ENCODE data around the gene CELF6. TPM values are rescaled to one million over a fixed set of nuclear protein-coding genes. Genes with fewer than 3 reads are reported as not detected.

Gene CELF6
- total RNA-seq (2014; rRNA removed; shearing (Covaris generic)): 0.24 TPM in 1 of 2 replicates, not detected in the other
- 0.21 TPM in 1 of 2 replicates, not detected in the other for polyA plus RNA-seq (2015; cell fraction: cytosol; rRNA removed)
- polyA plus RNA-seq (2015; cell fraction: nucleus; rRNA removed): 1.8 and 2.7 TPM in 2 replicates

GRCh38 chr15:72319985-72320671 is at the start of gene CELF6:
TSS of gene CELF6 (minus strand) at chr15:72320157. CDS start at chr15:72319874, 283 bp downstream.
- in situ Hi-C loops (cut with HindIII; ENCODE audit: low pct_unique_long_range_greater_than_20kb, low sequenced_read_pairs): no loop called here
- peak; percentile 75 for DNase-seq (ENCODE audit: low read depth, low spot score)

GRCh38 chr15:72368899-72369298 is 48.9 kb upstream of the CELF6 start:
- in situ Hi-C loops (cut with HindIII; ENCODE audit: low pct_unique_long_range_greater_than_20kb, low sequenced_read_pairs): no loop called here
- DNase-seq (ENCODE audit: low read depth, low spot score): peak; percentile 14

DNA sequence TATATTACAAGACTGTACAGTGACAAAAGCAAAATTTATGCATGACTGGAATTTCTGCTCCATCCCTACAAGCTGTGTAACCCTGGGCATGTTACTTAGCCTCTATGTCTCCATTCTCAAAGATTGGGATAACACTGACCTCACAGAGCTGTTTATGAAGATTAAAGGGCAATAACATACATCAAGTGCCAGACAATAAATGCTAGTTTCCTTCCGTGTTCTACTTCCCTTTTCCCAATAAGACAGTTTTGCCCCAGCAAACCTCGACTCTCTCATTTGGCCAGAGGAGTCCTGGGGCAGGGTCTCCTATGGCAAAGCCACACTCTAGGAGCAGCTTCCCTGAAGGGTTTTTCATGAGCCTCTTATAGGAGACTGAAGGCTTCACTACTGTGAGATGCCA is 48.4 kb upstream of the CELF6 start:
- in situ Hi-C loops (cut with HindIII; ENCODE audit: low pct_unique_long_range_greater_than_20kb, low sequenced_read_pairs): no loop called here
- DNase-seq (ENCODE audit: low read depth, low spot score): no peak

DNA sequence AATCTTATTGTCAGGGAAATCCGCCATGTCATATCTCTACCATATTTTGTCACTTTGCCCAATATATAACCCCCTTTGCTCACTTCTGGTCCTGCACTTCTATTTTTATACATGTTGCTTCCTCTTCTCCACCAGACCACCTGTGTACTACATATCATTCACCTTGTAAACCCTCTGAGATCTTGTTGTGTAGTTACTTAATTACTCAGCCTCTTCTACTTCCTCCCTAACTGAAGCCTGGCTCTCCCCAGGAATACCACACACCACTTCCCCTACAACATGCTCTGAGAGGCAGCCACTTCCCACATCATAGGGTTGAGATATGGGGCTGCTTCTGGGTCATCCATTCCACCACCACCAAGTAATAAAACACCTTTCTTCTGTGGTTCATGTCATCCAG is 45.9 kb upstream of the CELF6 start:
- DNase-seq (ENCODE audit: low read depth, low spot score): no peak
- in situ Hi-C loops (cut with HindIII; ENCODE audit: low pct_unique_long_range_greater_than_20kb, low sequenced_read_pairs): no loop called here

DNA sequence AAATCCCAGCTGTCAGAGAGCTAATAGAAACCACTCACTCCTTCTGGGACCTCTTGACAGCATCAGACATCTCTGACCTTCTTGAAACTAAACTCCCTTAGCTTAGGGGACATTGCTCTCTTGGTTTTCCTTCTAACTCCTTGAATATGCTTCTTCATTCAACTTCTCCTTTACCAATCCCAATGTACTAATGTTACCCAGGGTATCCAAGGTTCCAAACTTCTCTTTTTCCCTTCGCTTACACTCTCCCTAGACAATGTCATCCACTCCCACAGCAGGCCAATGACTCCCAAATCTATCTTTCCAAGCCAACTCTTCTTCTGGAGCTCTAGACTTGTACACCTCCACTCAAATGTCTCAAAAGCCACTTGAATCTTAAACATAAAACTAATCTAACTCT is 41.2 kb upstream of the CELF6 start:
- no peak for DNase-seq (ENCODE audit: low read depth, low spot score)
- in situ Hi-C loops (cut with HindIII; ENCODE audit: low pct_unique_long_range_greater_than_20kb, low sequenced_read_pairs): no loop called here

GRCh38 chr15:72358650-72359171 is 38.8 kb upstream of the CELF6 start:
- in situ Hi-C loops (cut with HindIII; ENCODE audit: low pct_unique_long_range_greater_than_20kb, low sequenced_read_pairs): no loop called here
- DNase-seq (ENCODE audit: low read depth, low spot score): peak; percentile 23

GRCh38 chr15:72358121-72358520 is 38.2 kb upstream of the CELF6 start:
- in situ Hi-C loops (cut with HindIII; ENCODE audit: low pct_unique_long_range_greater_than_20kb, low sequenced_read_pairs): no loop called here

DNA sequence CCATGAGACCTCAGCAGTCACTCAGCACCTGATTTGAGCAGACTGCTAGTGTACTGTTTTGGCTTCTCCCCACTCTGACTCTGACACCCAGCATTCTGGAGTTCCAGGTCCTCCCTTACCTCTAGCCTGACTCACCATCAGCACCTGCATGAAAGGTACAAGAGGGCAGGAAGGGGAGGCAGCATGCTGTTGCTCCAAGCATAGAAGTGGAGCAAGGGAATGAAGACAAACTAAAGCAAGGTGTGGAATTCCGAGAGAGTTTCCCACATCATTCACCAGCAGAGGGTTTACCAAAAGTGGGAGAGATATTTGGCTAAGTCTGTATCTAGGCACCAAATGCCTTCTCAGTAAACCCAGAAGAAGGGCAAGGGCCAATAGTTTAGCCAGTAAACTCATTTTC is 34.5 kb upstream of the CELF6 start:
- in situ Hi-C loops (cut with HindIII; ENCODE audit: low pct_unique_long_range_greater_than_20kb, low sequenced_read_pairs): no loop called here
- no peak for DNase-seq (ENCODE audit: low read depth, low spot score)

More at GRCh38 chr15:72358121-72358520, 38.2 kb upstream of the CELF6 start:
- DNase-seq (ENCODE audit: low read depth, low spot score): no peak

DNA sequence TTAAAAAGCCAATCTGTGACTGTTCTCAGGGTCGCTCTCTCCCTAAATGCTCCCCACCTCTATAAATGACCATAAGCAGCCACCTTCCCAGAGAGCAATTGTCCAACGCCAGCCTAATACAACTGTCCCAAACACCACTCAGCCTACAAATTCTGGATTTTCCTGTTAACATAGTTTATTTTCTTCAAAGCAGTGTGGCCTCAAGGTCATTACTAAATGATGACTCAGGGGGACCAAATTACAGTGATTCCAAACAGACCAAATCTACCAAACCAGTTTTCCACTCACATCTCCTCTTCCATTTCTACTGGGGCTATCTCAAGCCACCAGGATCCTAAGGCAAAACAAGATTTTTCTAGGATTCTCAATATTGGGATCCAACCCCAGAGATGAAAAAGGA is 33.3 kb upstream of the CELF6 start:
- in situ Hi-C loops (cut with HindIII; ENCODE audit: low pct_unique_long_range_greater_than_20kb, low sequenced_read_pairs): no loop called here
- DNase-seq (ENCODE audit: low read depth, low spot score): no peak

- DNase-seq (ENCODE audit: low read depth, low spot score): no peak
- in situ Hi-C loops (cut with HindIII; ENCODE audit: low pct_unique_long_range_greater_than_20kb, low sequenced_read_pairs): no loop called here
Observed at GRCh38 chr15:72345806-72346205, 25.8 kb upstream of the CELF6 start.

GRCh38 chr15:72345280-72345679 is 25.3 kb upstream of the CELF6 start:
- in situ Hi-C loops (cut with HindIII; ENCODE audit: low pct_unique_long_range_greater_than_20kb, low sequenced_read_pairs): no loop called here
- no peak for DNase-seq (ENCODE audit: low read depth, low spot score)

DNA sequence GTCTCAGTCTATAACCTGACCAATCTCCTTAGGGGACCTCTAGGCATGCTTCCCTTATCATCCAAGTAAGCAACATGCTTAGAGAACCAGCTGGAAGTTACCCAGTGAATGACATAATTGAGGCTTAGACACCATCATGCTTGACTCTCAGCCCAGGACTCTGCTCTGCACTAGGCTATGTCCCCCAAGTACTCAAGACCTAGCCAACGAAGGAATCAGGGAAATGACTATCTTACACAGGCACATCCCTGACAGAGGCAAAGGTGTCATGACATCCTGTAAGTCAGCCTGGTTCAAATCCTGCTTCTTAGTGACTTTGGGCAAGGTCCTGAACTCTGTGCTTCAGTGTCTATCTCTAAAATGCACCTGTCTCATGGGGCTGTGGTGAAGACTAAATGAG is 24.6 kb upstream of the CELF6 start:
- no peak for DNase-seq (ENCODE audit: low read depth, low spot score)
- in situ Hi-C loops (cut with HindIII; ENCODE audit: low pct_unique_long_range_greater_than_20kb, low sequenced_read_pairs): no loop called here

GRCh38 chr15:72342385-72342784 is 22.4 kb upstream of the CELF6 start:
- in situ Hi-C loops (cut with HindIII; ENCODE audit: low pct_unique_long_range_greater_than_20kb, low sequenced_read_pairs): no loop called here
- peak; percentile 50 for DNase-seq (ENCODE audit: low read depth, low spot score)

GRCh38 chr15:72341361-72341760 is 21.4 kb upstream of the CELF6 start:
- DNase-seq (ENCODE audit: low read depth, low spot score): peak; percentile 73
- in situ Hi-C loops (cut with HindIII; ENCODE audit: low pct_unique_long_range_greater_than_20kb, low sequenced_read_pairs): no loop called here

DNA sequence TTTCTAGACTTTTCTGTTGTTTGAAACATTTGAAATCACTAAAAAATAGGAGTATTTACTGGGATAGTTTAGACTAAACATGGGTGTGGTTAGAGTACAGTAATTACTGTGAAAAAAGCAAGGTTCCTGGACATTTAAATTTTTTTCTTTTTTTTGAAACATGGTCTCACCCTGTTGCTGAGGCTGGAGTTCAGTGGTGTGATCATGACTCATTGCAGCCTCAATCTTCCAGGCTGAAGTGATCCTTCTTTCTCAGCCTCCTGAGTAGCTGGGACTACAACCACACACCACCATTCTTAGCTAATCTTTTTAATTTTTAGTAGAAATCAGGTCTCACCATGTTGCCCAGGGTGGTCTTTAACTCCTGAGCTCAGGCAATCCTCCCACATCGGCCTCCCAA is 20.4 kb upstream of the CELF6 start:
- no peak for DNase-seq (ENCODE audit: low read depth, low spot score)
- in situ Hi-C loops (cut with HindIII; ENCODE audit: low pct_unique_long_range_greater_than_20kb, low sequenced_read_pairs): no loop called here

DNA sequence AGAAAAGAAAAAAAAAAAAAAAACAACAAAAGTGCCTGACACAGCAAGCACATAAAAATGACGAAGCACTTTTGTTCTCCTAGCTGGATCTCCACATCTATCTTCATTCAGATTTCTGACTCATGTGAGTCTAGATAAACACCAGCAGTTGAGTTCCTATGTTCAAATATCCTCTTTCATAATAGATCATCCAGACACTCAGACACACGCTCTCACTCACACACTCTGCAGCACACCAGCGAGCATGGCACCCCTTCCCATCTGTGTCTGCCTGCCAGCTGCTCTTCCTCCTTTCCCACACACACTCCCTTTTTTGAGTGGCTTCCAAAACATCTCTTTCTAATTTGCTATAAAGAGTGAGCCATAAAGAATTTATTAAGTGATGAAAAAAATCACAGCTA is 19.8 kb upstream of the CELF6 start:
- in situ Hi-C loops (cut with HindIII; ENCODE audit: low pct_unique_long_range_greater_than_20kb, low sequenced_read_pairs): no loop called here

DNA sequence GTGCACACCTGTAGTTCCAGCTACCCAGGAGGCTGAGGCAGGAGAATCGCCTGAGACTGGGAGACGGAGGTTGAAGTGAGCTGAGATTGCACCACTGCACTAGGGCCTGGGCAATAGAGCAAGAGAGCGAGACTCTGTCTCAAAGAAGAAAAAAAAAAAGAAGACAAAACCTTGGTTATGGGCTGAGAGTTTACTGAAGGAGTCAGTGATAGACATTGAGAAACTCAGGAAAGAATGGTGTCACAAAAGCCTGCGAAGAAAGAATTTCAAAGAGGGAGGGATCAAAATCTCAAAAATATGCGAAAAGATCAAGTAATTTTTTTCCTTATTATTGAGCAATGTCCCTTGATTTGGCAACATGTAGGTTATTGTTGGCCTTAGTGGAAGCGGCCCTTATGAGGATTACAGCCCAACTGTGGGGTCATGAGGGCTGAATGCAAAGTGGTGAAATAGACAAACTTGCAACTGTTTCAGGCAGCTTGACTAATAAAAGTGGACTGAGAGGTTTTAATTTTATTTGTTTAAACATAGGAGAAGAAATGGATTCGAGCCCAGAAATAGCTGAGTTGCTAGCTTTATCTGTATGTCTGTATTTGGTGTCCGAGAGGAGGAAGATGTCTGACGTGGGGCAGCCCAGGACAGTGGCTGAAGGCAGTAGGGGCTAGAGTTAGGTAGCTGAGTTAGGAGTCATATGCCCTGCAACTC is 18.8 kb upstream of the CELF6 start:
- no peak for DNase-seq (ENCODE audit: low read depth, low spot score)

More for the DNA sequence above, 19.8 kb upstream of the CELF6 start:
- peak; percentile 10 for DNase-seq (ENCODE audit: low read depth, low spot score)

GRCh38 chr15:72338148-72338547 is 18.2 kb upstream of the CELF6 start:
- in situ Hi-C loops (cut with HindIII; ENCODE audit: low pct_unique_long_range_greater_than_20kb, low sequenced_read_pairs): no loop called here
- DNase-seq (ENCODE audit: low read depth, low spot score): no peak

More for the DNA sequence above, 18.8 kb upstream of the CELF6 start:
- in situ Hi-C loops (cut with HindIII; ENCODE audit: low pct_unique_long_range_greater_than_20kb, low sequenced_read_pairs): no loop called here

DNA sequence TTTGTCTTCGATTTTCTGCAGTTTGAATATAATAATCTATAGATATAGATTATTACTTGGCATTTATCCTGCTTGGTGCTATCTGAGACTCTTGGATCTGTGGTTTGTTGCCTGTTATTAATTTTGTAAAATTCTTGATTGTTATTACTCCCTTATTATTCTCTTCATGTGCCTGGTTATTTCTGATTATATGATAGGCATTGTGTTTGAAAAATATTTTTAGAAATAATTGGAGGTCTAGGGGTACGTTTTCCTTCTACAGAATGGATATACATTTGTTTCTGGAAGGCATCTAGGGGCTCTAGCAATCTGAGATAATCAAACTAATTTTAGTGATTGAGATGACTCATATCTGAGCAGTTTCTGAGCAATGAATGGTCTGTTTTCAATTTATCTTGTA is 14.9 kb upstream of the CELF6 start:
- in situ Hi-C loops (cut with HindIII; ENCODE audit: low pct_unique_long_range_greater_than_20kb, low sequenced_read_pairs): no loop called here
- DNase-seq (ENCODE audit: low read depth, low spot score): no peak

Data from SK-MEL-5 (cell line).